K562 (cell line): ENCODE data around the gene MCM7. TPM values are rescaled to one million over a fixed set of nuclear protein-coding genes. Genes with fewer than 3 reads are reported as not detected.

Experiments
- CAMTA2 ChIP-seq: fragments of 250-450 bp; sonication (Bioruptor Pico); conservative IDR thresholded peaks from 2 replicates; pipeline ENCODE4 v1.5.1; 2022
- ESRRB ChIP-seq: fragments of 250-450 bp; sonication (Bioruptor Pico); IDR thresholded peaks from 2 replicates; pipeline ENCODE4 v1.5.0; 2020; ENCODE audit warnings: mild to moderate bottlenecking, moderate library complexity, borderline replicate concordance
- FOXK2 ChIP-seq, 2 experiments: fragments of 450-650 bp; IDR thresholded peaks in 1 of 2; conservative IDR thresholded peaks in 1 of 2; 2 replicates each; pipeline ENCODE4 v1.6.1; 2016; ENCODE audit warnings: low read depth in 2 of 2, mild to moderate bottlenecking in 1 of 2
- HIVEP1 ChIP-seq: fragments of 250-450 bp; sonication (Bioruptor Pico); IDR thresholded peaks from 2 replicates; pipeline ENCODE4 v1.4.0; 2020; ENCODE audit warnings: mild to moderate bottlenecking
- HMBOX1 ChIP-seq: sonication (generic); IDR thresholded peaks from 2 replicates; pipeline ENCODE4 v1.6.1; 2016
- MCM2 ChIP-seq: fragments of 450-650 bp; IDR thresholded peaks from 2 replicates; pipeline ENCODE4 v1.6.1; 2017; ENCODE audit warnings: low read depth, mild to moderate bottlenecking
- MTA3 ChIP-seq: fragments of 450-650 bp; formaldehyde crosslinking; IDR thresholded peaks from 2 replicates; pipeline ENCODE4 v1.6.1; 2017; ENCODE audit warnings: mild to moderate bottlenecking, borderline replicate concordance
- RUNX1 ChIP-seq: sonication (generic); IDR thresholded peaks from 2 replicates; pipeline ENCODE4 v1.6.1; 2016; ENCODE audit warnings: antibody characterized with exemption, low read depth
- TEAD4 ChIP-seq, 2 experiments: sonication (generic) in 1 of 2; formaldehyde crosslinking in 1 of 2; IDR thresholded peaks; 2 replicates each; pipeline versions ENCODE4 v1.6.1 to v1.8.0; 2012 to 2022; ENCODE audit warnings: borderline replicate concordance in 1 of 2, inconsistent platforms in 1 of 2, low read length in 1 of 2, mild to moderate bottlenecking in 1 of 2, missing genetic modification reagents in 1 of 2
- TSHZ1 ChIP-seq: fragments of 250-450 bp; sonication (Bioruptor Pico); IDR thresholded peaks from 2 replicates; pipeline ENCODE4 v1.4.0; 2020; ENCODE audit warnings: mild to moderate bottlenecking, moderate library complexity
- ZNF232 ChIP-seq: sonication (generic); formaldehyde crosslinking; IDR thresholded peaks from 2 replicates; pipeline ENCODE4 v1.8.0; 2022; ENCODE audit warnings: mild to moderate bottlenecking, missing genetic modification reagents
- ZNF589 ChIP-seq: fragments of 200-800 bp; sonication (Bioruptor generic); IDR thresholded peaks from 2 replicates; pipeline ENCODE4 v1.6.1; 2016; ENCODE audit warnings: low read depth, missing genetic modification characterization, missing compliant biosample characterization
- ZNF77 ChIP-seq: fragments of 250-450 bp; sonication (Bioruptor Pico); IDR thresholded peaks from 2 replicates; pipeline ENCODE4 v1.5.0; 2020
- ZNF780A ChIP-seq: fragments of 250-450 bp; sonication (Bioruptor Pico); IDR thresholded peaks from 2 replicates; pipeline ENCODE4 v1.5.0; 2021; ENCODE audit warnings: mild to moderate bottlenecking
- ZZZ3 ChIP-seq: fragments of 450-650 bp; IDR thresholded peaks from 2 replicates; pipeline ENCODE4 v1.6.1; 2016; ENCODE audit warnings: antibody characterized with exemption, mild to moderate bottlenecking, moderate library complexity
- polyA plus RNA-seq, 8 experiments: library from polyadenylated mRNA; depleted of rRNA in 4 of 8; stranded (reverse) in 5 of 8; unstranded in 3 of 8; fragments of >200 nt; fragmentation: Nextera tagmentation in 2 of 8; fragmentation: Illumina TruSeq in 1 of 8; extraction: Ambion mirVana in 2 of 8; extraction: Trizol in 1 of 8; gene quantifications; 2 replicates each; pipeline versions ENCODE4 v1.2.1 to v1.2.3, GENCODE V29; 2011 to 2014; ENCODE audit warnings: inconsistent platforms in 1 of 8, missing spikeins in 1 of 8
- total RNA-seq, 7 experiments: library from RNA; depleted of rRNA in 6 of 7; stranded (reverse); fragments of >200 nt in 6 of 7; fragmentation: Illumina TruSeq in 2 of 7; extraction: Trizol in 2 of 7; gene quantifications; 2 replicates each; pipeline versions ENCODE4 v1.2.1 to v1.2.3, GENCODE V29; 2011 to 2021; ENCODE audit warnings: low replicate concordance in 1 of 7
- TF ChIP-seq, protein P1 (sequence below): fragments of 450-650 bp; IDR thresholded peaks from 2 replicates; pipeline ENCODE4 v1.6.1; 2016; ENCODE audit warnings: borderline replicate concordance
- TF ChIP-seq, protein P2 (sequence below): fragments of 250-450 bp; sonication (Bioruptor Pico); IDR thresholded peaks from 2 replicates; pipeline ENCODE4 v1.5.0; 2021; ENCODE audit warnings: mild to moderate bottlenecking, borderline replicate concordance

Gene MCM7
- total and polyA plus RNA-seq, 9 of the 15 experiments (the other 6 are each of a cell fraction or from before 2014, with no cell fraction given) = 329 to 856 (median 437) TPM

DNA sequence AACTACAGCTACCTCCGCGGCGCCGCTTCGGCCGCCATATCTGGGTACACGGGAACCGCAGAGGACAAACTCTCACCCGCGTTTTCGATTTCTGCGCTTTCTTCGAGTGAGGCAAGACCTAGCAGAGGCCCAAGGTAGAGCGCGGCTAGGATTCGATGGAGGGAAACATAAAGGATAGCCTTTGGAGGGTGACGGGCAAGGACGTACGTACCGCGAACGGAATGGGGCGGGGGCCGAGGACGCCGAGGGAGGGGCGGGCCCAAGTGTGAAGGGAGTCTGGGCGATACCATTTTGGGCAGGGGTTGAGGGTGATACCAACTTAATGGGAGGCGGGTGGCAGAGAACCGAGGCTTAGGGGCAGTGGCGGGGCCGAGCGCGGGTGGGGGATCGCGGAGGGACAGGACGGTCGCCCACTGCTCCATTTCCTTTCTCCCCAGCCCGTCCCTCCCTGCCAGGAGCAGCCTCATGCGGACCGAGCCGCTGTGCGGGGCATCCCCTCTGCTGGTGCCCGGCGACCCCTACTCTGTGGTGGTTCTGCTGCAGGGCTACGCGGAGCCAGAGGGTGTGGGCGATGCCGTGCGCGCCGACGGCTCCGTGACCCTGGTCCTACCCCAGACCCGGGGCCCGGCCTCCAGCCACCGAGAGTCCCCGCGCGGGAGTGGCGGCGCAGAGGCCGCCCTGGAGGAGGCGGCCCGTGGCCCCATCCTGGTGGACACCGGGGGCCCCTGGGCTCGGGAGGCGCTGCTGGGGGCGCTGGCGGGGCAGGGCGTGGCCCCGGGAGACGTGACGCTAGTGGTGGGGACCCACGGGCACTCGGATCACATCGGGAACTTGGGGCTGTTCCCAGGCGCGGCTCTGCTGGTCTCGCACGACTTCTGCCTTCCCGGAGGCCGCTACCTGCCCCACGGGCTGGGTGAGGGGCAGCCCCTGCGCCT, 26.0 kb upstream of the MCM7 start, which contains the start of gene MBLAC1 (continued):
- TF ChIP-seq, protein P1, sequence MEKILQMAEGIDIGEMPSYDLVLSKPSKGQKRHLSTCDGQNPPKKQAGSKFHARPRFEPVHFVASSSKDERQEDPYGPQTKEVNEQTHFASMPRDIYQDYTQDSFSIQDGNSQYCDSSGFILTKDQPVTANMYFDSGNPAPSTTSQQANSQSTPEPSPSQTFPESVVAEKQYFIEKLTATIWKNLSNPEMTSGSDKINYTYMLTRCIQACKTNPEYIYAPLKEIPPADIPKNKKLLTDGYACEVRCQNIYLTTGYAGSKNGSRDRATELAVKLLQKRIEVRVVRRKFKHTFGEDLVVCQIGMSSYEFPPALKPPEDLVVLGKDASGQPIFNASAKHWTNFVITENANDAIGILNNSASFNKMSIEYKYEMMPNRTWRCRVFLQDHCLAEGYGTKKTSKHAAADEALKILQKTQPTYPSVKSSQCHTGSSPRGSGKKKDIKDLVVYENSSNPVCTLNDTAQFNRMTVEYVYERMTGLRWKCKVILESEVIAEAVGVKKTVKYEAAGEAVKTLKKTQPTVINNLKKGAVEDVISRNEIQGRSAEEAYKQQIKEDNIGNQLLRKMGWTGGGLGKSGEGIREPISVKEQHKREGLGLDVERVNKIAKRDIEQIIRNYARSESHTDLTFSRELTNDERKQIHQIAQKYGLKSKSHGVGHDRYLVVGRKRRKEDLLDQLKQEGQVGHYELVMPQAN = peak; percentile 47; the same call in 1 of the 2 replicates
- TF ChIP-seq ZNF589 = no peak
- TF ChIP-seq ESRRB (CRISPR knock-in tag) = no peak
- TF ChIP-seq, protein P2, sequence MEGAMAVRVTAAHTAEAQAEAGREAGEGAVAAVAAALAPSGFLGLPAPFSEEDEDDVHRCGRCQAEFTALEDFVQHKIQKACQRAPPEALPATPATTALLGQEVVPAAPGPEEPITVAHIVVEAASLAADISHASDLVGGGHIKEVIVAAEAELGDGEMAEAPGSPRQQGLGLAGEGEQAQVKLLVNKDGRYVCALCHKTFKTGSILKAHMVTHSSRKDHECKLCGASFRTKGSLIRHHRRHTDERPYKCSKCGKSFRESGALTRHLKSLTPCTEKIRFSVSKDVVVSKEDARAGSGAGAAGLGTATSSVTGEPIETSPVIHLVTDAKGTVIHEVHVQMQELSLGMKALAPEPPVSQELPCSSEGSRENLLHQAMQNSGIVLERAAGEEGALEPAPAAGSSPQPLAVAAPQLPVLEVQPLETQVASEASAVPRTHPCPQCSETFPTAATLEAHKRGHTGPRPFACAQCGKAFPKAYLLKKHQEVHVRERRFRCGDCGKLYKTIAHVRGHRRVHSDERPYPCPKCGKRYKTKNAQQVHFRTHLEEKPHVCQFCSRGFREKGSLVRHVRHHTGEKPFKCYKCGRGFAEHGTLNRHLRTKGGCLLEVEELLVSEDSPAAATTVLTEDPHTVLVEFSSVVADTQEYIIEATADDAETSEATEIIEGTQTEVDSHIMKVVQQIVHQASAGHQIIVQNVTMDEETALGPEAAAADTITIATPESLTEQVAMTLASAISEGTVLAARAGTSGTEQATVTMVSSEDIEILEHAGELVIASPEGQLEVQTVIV (CRISPR knock-in tag) = no peak
- TF ChIP-seq TSHZ1 (CRISPR knock-in tag) = no peak
- no peak for TF ChIP-seq HMBOX1
- peak; percentile 60 for TF ChIP-seq MTA3
- TF ChIP-seq ZNF77 (CRISPR knock-in tag) = no peak
- peak; percentile 36 to 99; a peak in 2 of 4 replicates for TF ChIP-seq FOXK2 (conservative IDR thresholded peaks at IDR 0.05 in 1 of 2, IDR thresholded peaks at IDR 0.05 in 1 of 2; ENCODE audit: low read depth in 2 of 2)
- TF ChIP-seq CAMTA2 (CRISPR knock-in tag) = no peak
- no peak for TF ChIP-seq RUNX1
- TF ChIP-seq ZNF232 (CRISPR knock-in tag) = no peak
- peak; percentile 81; the same call in 1 of the 2 replicates for TF ChIP-seq ZZZ3
- no peak for TF ChIP-seq MCM2
- TF ChIP-seq HIVEP1 (CRISPR knock-in tag) = 0 out of 2 replicates have a peak, but pooled peaks have one; percentile 35
- 0 out of 2 replicates have a peak, but pooled peaks have one; percentile 22 for TF ChIP-seq TEAD4 (IDR thresholded peaks at IDR 0.05; ENCODE audit: low read length)
- no peak for TF ChIP-seq TEAD4 (CRISPR knock-in tag; IDR thresholded peaks at IDR 0.05; ENCODE audit: borderline replicate concordance)
- TF ChIP-seq ZNF780A (CRISPR knock-in tag) = no peak
